ENCODE measurements around the gene UST.

DNA sequence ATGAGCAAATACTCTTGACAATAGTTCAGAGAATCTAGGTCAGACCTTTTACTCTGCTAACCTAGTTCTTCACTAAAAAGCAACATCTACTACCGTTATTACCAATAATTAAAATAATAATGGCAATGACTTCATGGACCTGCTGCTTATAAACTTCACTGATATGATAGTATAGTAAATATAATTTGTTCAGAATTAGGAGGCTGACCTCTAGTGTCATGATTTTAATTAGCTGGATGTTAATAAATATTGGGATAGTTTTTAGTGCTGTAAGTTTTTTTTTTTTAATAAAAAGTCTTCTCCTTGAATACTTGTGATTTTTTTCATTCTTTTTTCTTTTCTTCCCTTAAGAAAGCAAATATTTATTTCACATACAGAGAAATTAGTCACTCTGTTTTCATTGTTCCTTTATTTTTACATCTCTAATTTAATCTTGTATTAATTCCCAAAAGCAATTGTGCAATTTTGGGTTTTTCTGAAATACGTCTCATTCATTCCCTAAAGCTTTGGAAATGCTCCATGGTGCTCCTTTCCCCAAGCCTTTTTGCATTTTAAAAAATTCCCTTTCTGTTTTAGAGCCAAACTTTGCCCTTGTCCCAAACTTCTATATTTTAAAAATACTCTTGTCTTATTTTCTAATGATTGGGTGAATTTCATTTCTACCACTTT, 46.6 kb upstream of the UST start:
- TF ChIP-seq, protein P1, sequence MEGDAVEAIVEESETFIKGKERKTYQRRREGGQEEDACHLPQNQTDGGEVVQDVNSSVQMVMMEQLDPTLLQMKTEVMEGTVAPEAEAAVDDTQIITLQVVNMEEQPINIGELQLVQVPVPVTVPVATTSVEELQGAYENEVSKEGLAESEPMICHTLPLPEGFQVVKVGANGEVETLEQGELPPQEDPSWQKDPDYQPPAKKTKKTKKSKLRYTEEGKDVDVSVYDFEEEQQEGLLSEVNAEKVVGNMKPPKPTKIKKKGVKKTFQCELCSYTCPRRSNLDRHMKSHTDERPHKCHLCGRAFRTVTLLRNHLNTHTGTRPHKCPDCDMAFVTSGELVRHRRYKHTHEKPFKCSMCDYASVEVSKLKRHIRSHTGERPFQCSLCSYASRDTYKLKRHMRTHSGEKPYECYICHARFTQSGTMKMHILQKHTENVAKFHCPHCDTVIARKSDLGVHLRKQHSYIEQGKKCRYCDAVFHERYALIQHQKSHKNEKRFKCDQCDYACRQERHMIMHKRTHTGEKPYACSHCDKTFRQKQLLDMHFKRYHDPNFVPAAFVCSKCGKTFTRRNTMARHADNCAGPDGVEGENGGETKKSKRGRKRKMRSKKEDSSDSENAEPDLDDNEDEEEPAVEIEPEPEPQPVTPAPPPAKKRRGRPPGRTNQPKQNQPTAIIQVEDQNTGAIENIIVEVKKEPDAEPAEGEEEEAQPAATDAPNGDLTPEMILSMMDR (IDR thresholded peaks at IDR 0.05; ENCODE audit: poor library complexity), result no peak
- no peak for TF ChIP-seq EZH2 (IDR thresholded peaks at IDR 0.05; ENCODE audit: borderline replicate concordance)
- TF ChIP-seq EZH2phosphoT487 (IDR thresholded peaks at IDR 0.05; ENCODE audit: low read depth, severe bottlenecking, unreplicated experiment), result no peak
